Fibroblast of the aortic adventitia (primary cell): ENCODE measurements around the gene PCDHGB2. TPM values are rescaled to one million over a fixed set of nuclear protein-coding genes. Genes with fewer than 3 reads are reported as not detected.
"Not testable (repeated sequence)": the region's sequence is repeated elsewhere in the genome, so short reads cannot be mapped to it uniquely, and the experiment has no call there.

ENCODE experiments used
- DNase-seq: peaks from one replicate; pipeline ENCODE4 v3.0.0-alpha.2; 2010; ENCODE audit warnings: low read depth
- H3K4me3 ChIP-seq: 2 replicates; pipeline ENCODE4 v1.5.1; 2011; ENCODE audit warnings: low read depth, mild to moderate bottlenecking, control low read depth, low read length, moderate library complexity
- CTCF ChIP-seq: IDR thresholded peaks from 2 replicates; pipeline ENCODE4 v1.5.1; 2011; ENCODE audit warnings: mild to moderate bottlenecking, low read length, control low read depth, inconsistent platforms; ENCODE audit not compliant: insufficient read depth
- total RNA-seq: library from RNA; depleted of rRNA; stranded (reverse); fragments of >200 nt; gene quantifications from 2 replicates; pipeline ENCODE4 v1.2.3, GENCODE V29; 2012; ENCODE audit warnings: low replicate concordance

PCDHGB2 gene
- total RNA-seq, 1 donor: 5.7 TPM

DNA sequence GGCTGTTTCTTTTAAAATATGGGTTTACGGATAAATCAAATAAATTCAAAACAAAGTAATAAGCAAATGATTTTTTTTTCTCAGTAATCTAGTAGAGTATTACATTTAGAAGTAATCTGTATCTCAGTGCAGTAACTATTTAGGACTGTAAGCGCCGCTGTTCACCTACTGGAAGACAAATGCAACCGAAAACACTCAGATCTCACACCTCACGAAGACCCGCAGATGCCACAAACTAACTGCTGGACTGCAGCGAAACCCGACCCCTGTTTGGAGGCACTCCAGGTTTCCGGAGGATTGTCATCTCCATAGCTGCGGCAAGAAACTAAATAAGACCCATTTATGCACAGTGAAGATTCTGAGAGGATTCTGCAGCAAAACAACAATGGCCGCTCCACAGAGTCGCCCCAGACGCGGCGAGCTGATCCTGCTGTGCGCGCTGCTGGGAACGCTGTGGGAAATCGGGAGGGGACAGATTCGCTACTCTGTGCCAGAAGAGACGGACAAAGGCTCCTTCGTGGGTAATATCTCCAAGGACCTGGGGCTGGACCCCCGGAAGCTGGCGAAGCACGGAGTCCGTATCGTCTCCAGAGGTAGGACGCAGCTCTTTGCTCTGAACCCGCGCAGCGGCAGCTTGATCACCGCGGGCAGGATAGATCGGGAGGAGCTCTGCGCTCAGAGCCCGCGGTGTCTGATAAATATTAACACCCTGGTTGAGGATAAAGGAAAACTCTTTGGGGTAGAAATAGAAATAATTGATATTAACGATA, 32.8 kb downstream of the PCDHGB2 start, which contains the start of gene PCDHGA8:
Gene PCDHGA8 (plus strand): TSS at position 205 of the 770 bp plus-strand sequence. CDS start 181 bp downstream, at position 386.
- H3K4me3 ChIP-seq: peak within 1 kb of the TSS; percentile 1

GRCh38 chr5:141393267-141393666, 33.5 kb downstream of the PCDHGB2 start:
- DNase-seq: no peak
- no peak for TF ChIP-seq CTCF
- H3K4me3 ChIP-seq: no peak overlapping the region

More for the DNA sequence above, 32.8 kb downstream of the PCDHGB2 start, which contains the start of gene PCDHGA8:
- peak; percentile 27 for TF ChIP-seq CTCF
- DNase-seq: peak; percentile 30

DNA sequence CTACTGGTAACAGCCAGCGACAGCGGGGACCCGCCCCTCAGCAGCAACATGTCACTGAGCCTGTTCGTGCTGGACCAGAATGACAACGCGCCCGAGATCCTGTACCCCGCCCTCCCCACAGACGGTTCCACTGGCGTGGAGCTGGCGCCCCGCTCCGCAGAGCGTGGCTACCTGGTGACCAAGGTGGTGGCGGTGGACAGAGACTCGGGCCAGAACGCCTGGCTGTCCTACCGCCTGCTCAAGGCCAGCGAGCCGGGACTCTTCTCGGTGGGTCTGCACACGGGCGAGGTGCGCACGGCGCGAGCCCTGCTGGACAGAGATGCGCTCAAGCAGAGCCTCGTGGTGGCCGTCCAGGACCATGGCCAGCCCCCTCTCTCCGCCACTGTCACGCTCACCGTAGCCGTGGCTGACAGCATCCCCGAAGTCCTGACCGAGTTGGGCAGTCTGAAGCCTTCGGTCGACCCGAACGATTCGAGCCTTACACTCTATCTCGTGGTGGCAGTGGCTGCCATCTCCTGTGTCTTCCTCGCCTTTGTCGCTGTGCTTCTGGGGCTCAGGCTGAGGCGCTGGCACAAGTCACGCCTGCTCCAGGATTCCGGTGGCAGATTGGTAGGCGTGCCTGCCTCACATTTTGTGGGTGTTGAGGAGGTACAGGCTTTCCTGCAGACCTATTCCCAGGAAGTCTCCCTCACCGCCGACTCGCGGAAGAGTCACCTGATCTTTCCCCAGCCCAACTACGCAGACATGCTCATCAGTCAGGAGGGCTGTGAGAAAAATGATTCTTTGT, 34.8 kb downstream of the PCDHGB2 start:
- H3K4me3 ChIP-seq, DNase-seq: not testable (repeated sequence)

- peak within 1 kb of the TSS; percentile 62 for H3K4me3 ChIP-seq
- DNase-seq: peak; percentile 71
- TF ChIP-seq CTCF: peak; percentile 67
These were observed 38.2 kb downstream of the PCDHGB2 start, which contains the start of gene PCDHGB5 for GRCh38 chr5:141397756-141398551. Gene PCDHGB5, plus strand, starts transcription at chr5:141397947. Its CDS starts 181 bp downstream, at chr5:141398128.

DNA sequence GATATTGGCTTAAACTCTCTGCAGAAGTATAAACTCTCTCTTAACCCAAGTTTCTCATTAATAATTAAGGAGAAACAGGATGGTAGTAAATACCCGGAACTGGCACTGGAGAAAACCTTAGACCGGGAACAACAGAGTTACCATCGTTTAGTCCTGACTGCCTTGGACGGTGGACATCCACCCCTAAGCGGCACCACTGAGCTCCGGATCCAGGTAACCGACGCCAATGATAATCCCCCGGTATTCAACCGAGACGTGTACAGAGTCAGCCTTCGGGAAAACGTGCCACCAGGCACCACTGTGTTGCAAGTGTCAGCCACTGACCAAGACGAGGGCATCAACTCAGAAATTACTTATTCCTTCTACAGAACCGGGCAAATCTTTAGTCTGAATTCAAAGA, 38.8 kb downstream of the PCDHGB2 start:
- peak overlapping the region; percentile 27 for H3K4me3 ChIP-seq
- no peak for TF ChIP-seq CTCF
- no peak for DNase-seq

- DNase-seq: no peak
- TF ChIP-seq CTCF: no peak
- no peak overlapping the region for H3K4me3 ChIP-seq
These were observed 39.9 kb downstream of the PCDHGB2 start for GRCh38 chr5:141399555-141400258.
